Uterus (tissue), 4 donors: Measurements from ENCODE around the gene RCN1. TPM values are rescaled to one million over a fixed set of nuclear protein-coding genes. Genes with fewer than 3 reads are reported as not detected.

Experiments used
- DNase-seq, 2 donors: peaks; one replicate each; pipeline ENCODE4 v3.0.0-alpha.2; 2019 to 2020
- H3K27ac ChIP-seq, 2 donors: fragments of 200-600 bp; sonication (generic); 1 replicate in 1 of 2; 2 replicates in 1 of 2; pipeline ENCODE4 v1.5.1; 2016 to 2018
- H3K27me3 ChIP-seq, 2 donors: fragments of 200-600 bp; sonication (generic); one replicate each; pipeline ENCODE4 v1.5.1; 2018 to 2019; ENCODE audit warnings: control low read depth in 1 of 2
- H3K36me3 ChIP-seq, 2 donors: fragments of 200-600 bp; sonication (generic); one replicate each; pipeline ENCODE4 v1.5.1; 2019; ENCODE audit warnings: control low read depth in 1 of 2
- H3K4me1 ChIP-seq, 2 donors: fragments of 200-600 bp; sonication (generic); one replicate each; pipeline ENCODE4 v1.5.1; 2018 to 2019; ENCODE audit warnings: control low read depth in 1 of 2
- H3K4me3 ChIP-seq, 2 donors: fragments of 200-600 bp; sonication (generic); 1 replicate in 1 of 2; 2 replicates in 1 of 2; pipeline ENCODE4 v1.5.1; 2018 to 2019; ENCODE audit warnings: mild to moderate bottlenecking in 1 of 2
- H3K9me3 ChIP-seq, 2 donors: fragments of 200-600 bp; sonication (generic); one replicate each; pipeline ENCODE4 v1.5.1; 2019; ENCODE audit warnings: control low read depth in 1 of 2
- CTCF ChIP-seq, 4 experiments: fragments of 200-600 bp in 2 of 4; fragments of 450-650 bp in 2 of 4; sonication (generic) in 2 of 4; IDR thresholded peaks; one replicate each; pipeline ENCODE4 v1.5.1; 2016 to 2019; ENCODE audit warnings: antibody characterized with exemption in 4 of 4, mild to moderate bottlenecking in 2 of 4, moderate library complexity in 1 of 4
- POLR2A ChIP-seq, 2 donors: fragments of 450-650 bp; IDR thresholded peaks; one replicate each; pipeline ENCODE4 v1.6.1; 2016; ENCODE audit warnings: antibody characterized with exemption in 2 of 2, mild to moderate bottlenecking in 1 of 2, moderate library complexity in 1 of 2
- intact Hi-C: fragments of 100-400 bp; cut with DNase I; formaldehyde crosslinking; loops from one replicate; pipeline ENCODE4 v1.15.1; 2023; ENCODE audit warnings: low total_unique reads
- total RNA-seq, 4 donors: library from RNA; depleted of rRNA in 3 of 4; stranded (reverse); fragments of >200 nt in 3 of 4; gene quantifications; one replicate each; pipeline versions ENCODE4 v1.1.0 to v1.2.4, GENCODE V29; 2014 to 2023
- donor health status: DM: yes; HTN: yes; CAD: no.

Gene RCN1
- total RNA-seq, 4 donors from 2014 or later = 26.1 to 221 (median 67.9) TPM

GRCh38 chr11:32070692-32071091, 20.2 kb upstream of the RCN1 start:
- Histone ChIP-seq H3K36me3 (no peaks in the 10 kb centered on the region), H3K9me3 (no peaks in the 10 kb centered on the region), H3K4me1 (no peaks in the 10 kb centered on the region), H3K27ac (no peak overlapping the region), H3K27me3 (no peaks in the 10 kb centered on the region), H3K4me3 (no peak overlapping the region)
- no peak for TF ChIP-seq CTCF (IDR thresholded peaks at IDR 0.05)
- TF ChIP-seq POLR2A (IDR thresholded peaks at IDR 0.05) = no peak
- intact Hi-C loops = no loop called here
- no peak for DNase-seq

- Histone ChIP-seq H3K27ac (no peak overlapping the region), H3K36me3 (no peaks in the 10 kb centered on the region)
- intact Hi-C loops = no loop called here
These were observed 19.1 kb upstream of the RCN1 start for GRCh38 chr11:32071811-32072210.

GRCh38 chr11:32072872-32073643, 17.8 kb upstream of the RCN1 start:
- H3K27me3 ChIP-seq = no peaks in the 10 kb centered on the region
- TF ChIP-seq CTCF (IDR thresholded peaks at IDR 0.05) = no peak
- TF ChIP-seq POLR2A (IDR thresholded peaks at IDR 0.05) = no peak
- intact Hi-C loops = no loop called here

More at GRCh38 chr11:32071811-32072210, 19.1 kb upstream of the RCN1 start:
- no peaks in the 10 kb centered on the region for H3K9me3 ChIP-seq
- no peak for DNase-seq
- H3K4me1 ChIP-seq = no peaks in the 10 kb centered on the region
- no peaks in the 10 kb centered on the region for H3K27me3 ChIP-seq
- no peak for TF ChIP-seq POLR2A (IDR thresholded peaks at IDR 0.05)
- TF ChIP-seq CTCF (IDR thresholded peaks at IDR 0.05) = peak in 1 of 4 experiments; percentile 7
- H3K4me3 ChIP-seq = no peak overlapping the region

GRCh38 chr11:32073644-32074026, 17.2 kb upstream of the RCN1 start:
- no peak overlapping the region for H3K27ac ChIP-seq
- no peaks in the 10 kb centered on the region for H3K9me3 ChIP-seq
- H3K4me3 ChIP-seq = no peak overlapping the region
- H3K36me3 ChIP-seq = no peaks in the 10 kb centered on the region
- no peak for DNase-seq
- TF ChIP-seq POLR2A (IDR thresholded peaks at IDR 0.05) (no peak), CTCF (IDR thresholded peaks at IDR 0.05) (no peak)
- no peaks in the 10 kb centered on the region for H3K4me1 ChIP-seq
- intact Hi-C loops = no loop called here
- no peaks in the 10 kb centered on the region for H3K27me3 ChIP-seq

More at GRCh38 chr11:32072872-32073643, 17.8 kb upstream of the RCN1 start:
- no peaks in the 10 kb centered on the region for H3K4me1 ChIP-seq
- DNase-seq = no peak
- H3K27ac ChIP-seq = no peak overlapping the region
- H3K9me3 ChIP-seq = no peaks in the 10 kb centered on the region
- H3K4me3 ChIP-seq = no peak overlapping the region
- no peaks in the 10 kb centered on the region for H3K36me3 ChIP-seq

GRCh38 chr11:32079553-32079952, 11.3 kb upstream of the RCN1 start:
- no peak for DNase-seq
- Histone ChIP-seq H3K27ac (no peak overlapping the region), H3K27me3 (no peaks in the 10 kb centered on the region), H3K4me1 (no peaks in the 10 kb centered on the region), H3K4me3 (no peak overlapping the region), H3K9me3 (no peaks in the 10 kb centered on the region), H3K36me3 (no peaks in the 10 kb centered on the region)
- no peak for TF ChIP-seq CTCF (IDR thresholded peaks at IDR 0.05)
- no peak for TF ChIP-seq POLR2A (IDR thresholded peaks at IDR 0.05)
- intact Hi-C loops = no loop called here
